ENCODE results near the gene GALNT10. TPM values are rescaled to one million over a fixed set of nuclear protein-coding genes. Genes with fewer than 3 reads are reported as not detected.

Gene GALNT10
- total and polyA plus RNA-seq, 2 of the 8 experiments (the other 6 are each of a cell fraction or from before 2014, with no cell fraction given): 4.6 to 15.5 TPM

GRCh38 chr5:154335065-154335448 lies 144.5 kb downstream of the GALNT10 start:
- H2AFZ ChIP-seq (ENCODE audit: low read length): no peak overlapping the region

More at GRCh38 chr5:154335065-154335448, 144.5 kb downstream of the GALNT10 start:
- Histone ChIP-seq H3K14ac (ENCODE audit: insufficient read length) (no peak overlapping the region), H3K9ac (replicated peaks in 1 of 4; ENCODE audit: extremely low read depth in 1 of 4, low read depth in 3 of 4, low read length in 3 of 4) (no peak overlapping the region), H3K4me3 (ENCODE audit: extremely low read depth in 1 of 4, insufficient read depth in 2 of 4, low read depth in 3 of 4, low read length in 4 of 4) (no peak overlapping the region), H2BK120ac (replicated peaks; ENCODE audit: low read depth, low read length) (no peak overlapping the region), H3K27me3 (replicated peaks in 1 of 4; ENCODE audit: control insufficient read depth in 3 of 4, extremely low read depth in 1 of 4, insufficient read depth in 3 of 4, low read length in 3 of 4) (no peaks in the 10 kb centered on the region), H3K79me1 (ENCODE audit: low read depth, low read length) (no peaks in the 10 kb centered on the region), H3K36me3 (ENCODE audit: control insufficient read depth in 2 of 4, insufficient read depth in 4 of 4, low read length in 3 of 4) (no peaks in the 10 kb centered on the region), H2BK15ac (ENCODE audit: low read length) (no peak overlapping the region), H3K23me2 (ENCODE audit: low read depth, low read length) (no peaks in the 10 kb centered on the region), H3K4me2 (ENCODE audit: insufficient read depth in 1 of 2, low read depth in 2 of 2, low read length in 2 of 2) (no peak overlapping the region), H4K8ac (ENCODE audit: extremely low read depth, insufficient read depth, low read length) (no peak overlapping the region), H3K9me3 (ENCODE audit: insufficient read depth in 2 of 2, low read depth in 1 of 2, low read length in 1 of 2) (no peaks in the 10 kb centered on the region), H3K18ac (ENCODE audit: extremely low read depth, low read length) (no peak overlapping the region), H2BK12ac (ENCODE audit: low read depth, low read length) (no peak overlapping the region), H3K23ac (ENCODE audit: insufficient read length) (no peak overlapping the region), H3K56ac (replicated peaks; ENCODE audit: insufficient read length, low read depth, low read length) (no peak overlapping the region), H2BK5ac (ENCODE audit: low read depth, low read length) (no peak overlapping the region), H3K79me2 (ENCODE audit: control insufficient read depth in 1 of 2, insufficient read depth in 2 of 2, low read length in 2 of 2) (no peaks in the 10 kb centered on the region), H2AK5ac (ENCODE audit: low read depth, low read length) (no peak overlapping the region), H4K5ac (ENCODE audit: insufficient read length, low read depth, low read length) (no peak overlapping the region), H2BK20ac (ENCODE audit: low read length) (no peak overlapping the region), H3K4ac (replicated peaks; ENCODE audit: insufficient read length, low read depth, low read length) (no peak overlapping the region), H4K91ac (replicated peaks; ENCODE audit: insufficient read length, low read length) (no peak overlapping the region), H3K27ac (ENCODE audit: low read depth, low read length) (no peak overlapping the region), H4K20me1 (replicated peaks in 1 of 2; ENCODE audit: control insufficient read depth in 1 of 2, insufficient read depth in 2 of 2, low read length in 2 of 2) (peaks cover 0 to 1% of the 10 kb centered on the region in 2 experiments), H3K4me1 (replicated peaks in 1 of 4; ENCODE audit: control insufficient read depth in 3 of 4, insufficient read depth in 4 of 4, low read length in 3 of 4) (peaks cover 0 to 3% (median 0%) of the 10 kb centered on the region in 4 experiments; a peak in 2 of 7 replicates)
- no peak for TF ChIP-seq CTBP2 (IDR thresholded peaks at IDR 0.05; ENCODE audit: borderline replicate concordance, insufficient read depth, insufficient read length, low read length)
- no peak for TF ChIP-seq SAP30 (IDR thresholded peaks at IDR 0.05; ENCODE audit: insufficient read depth, insufficient replicate concordance, low read length)
- no peak for TF ChIP-seq NANOG (IDR thresholded peaks at IDR 0.05; ENCODE audit: insufficient read depth, low read depth, low read length, poor library complexity, severe bottlenecking)
- TF ChIP-seq E2F6 (IDR thresholded peaks at IDR 0.05): no peak
- no peak for FAIRE-seq
- DNase-seq (ENCODE audit: low read depth in 1 of 2, low spot score in 2 of 2): no peak
- CTCF ChIA-PET (ENCODE audit: partially characterized antibody): interaction anchor here (1.3 to 1.4 kb wide), 2 partner anchors 10 to 70 kb away, joined by 4 read pairs; no protein-coding TSS in a partner anchor
- 77% methylated on average over 5 of the region's 5 CpGs; no CpG with 5 or more reads in 1 of the 2 experiments for WGBS, 2 experiments (ENCODE audit: extremely low coverage in 1 of 2, insufficient coverage in 1 of 2, insufficient read length in 1 of 2, insufficient replicate concordance in 2 of 2, low coverage in 1 of 2, low lambda C conversion rate in 2 of 2, missing lambda C conversion rate in 1 of 2)
- POLR2A ChIA-PET (ENCODE audit: partially characterized antibody): no interaction called here
